Measurements from ENCODE around the gene VPS9D1. TPM values are rescaled to one million over a fixed set of nuclear protein-coding genes. Genes with fewer than 3 reads are reported as not detected.
"Not testable (repeated sequence)": the region's sequence is repeated elsewhere in the genome, so short reads cannot be mapped to it uniquely, and the experiment has no call there.

The VPS9D1 gene
- total and polyA plus RNA-seq, 2 donors (not counting 1 experiment from before 2014, with no cell fraction given), result 6.3 to 13.0 TPM

DNA sequence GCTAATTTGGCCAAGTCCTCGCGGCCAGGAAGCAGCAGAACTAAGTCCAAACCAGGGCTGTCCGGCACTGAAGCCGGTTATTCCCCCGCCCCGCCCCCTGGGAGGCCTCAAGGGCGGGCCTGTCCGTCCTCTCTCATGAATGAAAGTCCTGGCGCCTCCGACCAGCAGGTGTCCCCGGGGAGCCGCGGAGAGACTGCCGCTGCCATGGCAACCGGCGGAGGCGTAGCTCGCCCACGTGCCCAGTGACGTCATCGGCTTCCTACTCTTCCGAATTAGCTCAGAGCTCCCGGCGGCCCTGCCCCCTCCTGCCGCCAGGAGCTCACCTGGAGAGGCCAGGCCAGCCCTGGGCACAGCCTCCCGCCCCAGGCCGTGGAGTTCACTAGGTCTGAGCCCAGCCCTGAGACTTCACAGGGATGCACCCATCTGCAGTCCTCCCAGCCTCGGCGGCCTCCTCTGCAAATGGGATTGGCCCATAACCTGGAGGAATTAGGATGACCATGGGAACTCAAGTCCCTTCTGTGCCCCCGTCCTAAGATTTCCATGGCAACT lies 20.5 kb downstream of the VPS9D1 start:
- Histone ChIP-seq H3K9ac (ENCODE audit: insufficient read depth, low read length) (peak overlapping the region; percentile 85), H2AFZ (ENCODE audit: low read length) (no peak overlapping the region), H3K4me2 (ENCODE audit: extremely low read depth, insufficient read depth, low read length) (peak overlapping the region; percentile 86), H3K79me2 (ENCODE audit: control insufficient read depth, insufficient read depth, low read length) (no peaks in the 10 kb centered on the region), H3K4me3 (replicated peaks in 1 of 4; ENCODE audit: control extremely low read depth in 1 of 4, insufficient read depth in 1 of 4, low read depth in 3 of 4, low read length in 4 of 4) (peak overlapping the region; percentile 48 to 75 (median 64)), H3K36me3 (ENCODE audit: control insufficient read depth, insufficient read depth, low read length) (peaks cover 10% of the 10 kb centered on the region), H3K27ac (ENCODE audit: insufficient read depth, low read length) (peak overlapping the region; percentile 75), H3K9me3 (ENCODE audit: control insufficient read depth, insufficient read depth, low read depth, low read length) (no peaks in the 10 kb centered on the region), H3K4me1 (ENCODE audit: control insufficient read depth, extremely low read depth, insufficient read depth, low read length) (peaks cover 12% of the 10 kb centered on the region), H3K27me3 (ENCODE audit: control insufficient read depth, insufficient read depth, low read length) (no peaks in the 10 kb centered on the region), H4K20me1 (ENCODE audit: control insufficient read depth, extremely low read depth, insufficient read depth, low read length) (no peaks in the 10 kb centered on the region)
- TF ChIP-seq, protein P1, sequence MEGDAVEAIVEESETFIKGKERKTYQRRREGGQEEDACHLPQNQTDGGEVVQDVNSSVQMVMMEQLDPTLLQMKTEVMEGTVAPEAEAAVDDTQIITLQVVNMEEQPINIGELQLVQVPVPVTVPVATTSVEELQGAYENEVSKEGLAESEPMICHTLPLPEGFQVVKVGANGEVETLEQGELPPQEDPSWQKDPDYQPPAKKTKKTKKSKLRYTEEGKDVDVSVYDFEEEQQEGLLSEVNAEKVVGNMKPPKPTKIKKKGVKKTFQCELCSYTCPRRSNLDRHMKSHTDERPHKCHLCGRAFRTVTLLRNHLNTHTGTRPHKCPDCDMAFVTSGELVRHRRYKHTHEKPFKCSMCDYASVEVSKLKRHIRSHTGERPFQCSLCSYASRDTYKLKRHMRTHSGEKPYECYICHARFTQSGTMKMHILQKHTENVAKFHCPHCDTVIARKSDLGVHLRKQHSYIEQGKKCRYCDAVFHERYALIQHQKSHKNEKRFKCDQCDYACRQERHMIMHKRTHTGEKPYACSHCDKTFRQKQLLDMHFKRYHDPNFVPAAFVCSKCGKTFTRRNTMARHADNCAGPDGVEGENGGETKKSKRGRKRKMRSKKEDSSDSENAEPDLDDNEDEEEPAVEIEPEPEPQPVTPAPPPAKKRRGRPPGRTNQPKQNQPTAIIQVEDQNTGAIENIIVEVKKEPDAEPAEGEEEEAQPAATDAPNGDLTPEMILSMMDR (conservative IDR thresholded peaks at IDR 0.05 in 1 of 2, IDR thresholded peaks at IDR 0.05 in 1 of 2; ENCODE audit: low read depth in 1 of 2, low read length in 2 of 2), result peak; percentile 50 to 57
- TF ChIP-seq EZH2 (IDR thresholded peaks at IDR 0.05; ENCODE audit: low read length, missing control alignments), result no peak
- peak; percentile 96 to 98 for DNase-seq (ENCODE audit: low read depth in 2 of 2)

DNA sequence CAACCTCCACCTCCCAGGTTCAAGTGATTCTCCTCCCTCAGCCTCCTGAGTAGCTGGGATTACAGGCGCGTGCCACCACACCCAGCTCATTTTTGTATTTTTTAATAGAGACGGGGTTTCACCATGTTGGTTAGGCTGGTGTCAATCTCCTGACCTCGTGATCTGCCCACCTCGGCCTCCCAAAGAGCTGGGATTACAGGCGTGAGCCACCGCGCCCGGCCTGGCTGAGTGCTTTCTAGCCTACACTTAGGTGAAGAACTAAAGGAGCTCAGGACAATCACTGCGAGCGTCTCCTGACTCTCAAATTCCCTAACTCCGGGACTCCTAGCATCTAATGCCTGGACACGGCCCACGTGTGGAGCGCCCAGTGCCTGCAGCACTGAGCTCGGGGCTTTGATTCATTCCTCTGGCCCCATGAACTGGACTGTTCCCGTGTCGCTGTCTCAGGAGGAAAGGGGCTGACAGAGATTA lies 21.0 kb downstream of the VPS9D1 start:
- Histone ChIP-seq H3K4me2 (ENCODE audit: extremely low read depth, insufficient read depth, low read length) (peak overlapping the region; percentile 86), H3K36me3 (ENCODE audit: control insufficient read depth, insufficient read depth, low read length) (peaks cover 14% of the 10 kb centered on the region), H3K4me1 (ENCODE audit: control insufficient read depth, extremely low read depth, insufficient read depth, low read length) (peaks cover 12% of the 10 kb centered on the region), H3K27ac (ENCODE audit: insufficient read depth, low read length) (peak overlapping the region; percentile 75), H3K4me3 (replicated peaks in 1 of 4; ENCODE audit: control extremely low read depth in 1 of 4, insufficient read depth in 1 of 4, low read depth in 3 of 4, low read length in 4 of 4) (peak overlapping the region in 1 of 4 experiments; percentile 75)
- not testable (repeated sequence) for H3K79me2 ChIP-seq (ENCODE audit: control insufficient read depth, insufficient read depth, low read length); H2AFZ ChIP-seq (ENCODE audit: low read length); H3K9ac ChIP-seq (ENCODE audit: insufficient read depth, low read length); H3K27me3 ChIP-seq (ENCODE audit: control insufficient read depth, insufficient read depth, low read length); DNase-seq (ENCODE audit: low read depth in 2 of 2); H4K20me1 ChIP-seq (ENCODE audit: control insufficient read depth, extremely low read depth, insufficient read depth, low read length); H3K9me3 ChIP-seq (ENCODE audit: control insufficient read depth, insufficient read depth, low read depth, low read length)

- not testable (repeated sequence) for H3K4me2 ChIP-seq (ENCODE audit: extremely low read depth, insufficient read depth, low read length); H3K27me3 ChIP-seq (ENCODE audit: control insufficient read depth, insufficient read depth, low read length); H3K9me3 ChIP-seq (ENCODE audit: control insufficient read depth, insufficient read depth, low read depth, low read length); H3K79me2 ChIP-seq (ENCODE audit: control insufficient read depth, insufficient read depth, low read length); H3K27ac ChIP-seq (ENCODE audit: insufficient read depth, low read length); H3K9ac ChIP-seq (ENCODE audit: insufficient read depth, low read length); H3K4me3 ChIP-seq (replicated peaks in 1 of 4; ENCODE audit: control extremely low read depth in 1 of 4, insufficient read depth in 1 of 4, low read depth in 3 of 4, low read length in 4 of 4); H4K20me1 ChIP-seq (ENCODE audit: control insufficient read depth, extremely low read depth, insufficient read depth, low read length); H2AFZ ChIP-seq (ENCODE audit: low read length); DNase-seq (ENCODE audit: low read depth in 2 of 2)
- H3K36me3 ChIP-seq (ENCODE audit: control insufficient read depth, insufficient read depth, low read length), result peaks cover 21% of the 10 kb centered on the region
- peaks cover 12% of the 10 kb centered on the region for H3K4me1 ChIP-seq (ENCODE audit: control insufficient read depth, extremely low read depth, insufficient read depth, low read length)
Observed at GRCh38 chr16:89698717-89699116, 22.0 kb downstream of the VPS9D1 start.

DNA sequence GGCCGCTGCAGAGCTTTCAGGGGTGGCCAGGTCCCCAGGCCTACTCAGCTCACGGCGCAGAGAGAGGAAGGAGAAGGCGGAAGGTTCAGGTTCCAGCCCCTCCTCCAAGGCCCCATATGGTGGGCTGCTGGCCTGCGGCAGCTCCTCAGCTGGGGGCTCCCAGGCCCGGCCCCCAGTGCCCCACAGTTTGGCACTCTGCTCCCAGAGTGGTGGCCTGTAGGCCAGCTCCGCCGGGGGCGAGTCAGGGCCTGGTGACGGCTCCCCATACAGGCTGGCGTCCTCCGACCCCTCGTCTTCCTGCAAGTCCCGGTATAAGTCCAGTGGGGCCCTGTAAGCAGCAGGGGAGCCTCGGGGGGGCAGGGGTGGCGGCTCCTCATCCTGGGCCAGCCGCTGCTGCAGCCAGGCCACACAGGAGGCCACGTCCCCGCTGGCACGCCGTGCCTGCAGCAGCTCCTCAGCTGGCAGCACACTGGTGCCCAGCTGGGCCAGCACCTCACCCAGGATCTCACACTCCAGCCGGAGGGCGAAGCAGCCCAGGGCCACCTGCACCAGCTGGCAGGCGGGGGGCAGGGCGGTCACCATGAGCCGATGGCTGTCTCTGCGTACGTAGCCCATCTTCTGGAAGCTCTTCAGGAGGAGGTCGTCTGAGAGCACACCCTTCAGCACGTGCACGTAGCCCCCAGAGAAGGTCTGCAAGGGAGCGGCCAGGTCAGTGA lies 22.9 kb downstream of the VPS9D1 start:
- no peaks in the 10 kb centered on the region for H3K9me3 ChIP-seq (ENCODE audit: control insufficient read depth, insufficient read depth, low read depth, low read length)

More for the DNA sequence above, 22.9 kb downstream of the VPS9D1 start:
- no peak for DNase-seq (ENCODE audit: low read depth in 2 of 2)
- Histone ChIP-seq H3K27me3 (ENCODE audit: control insufficient read depth, insufficient read depth, low read length) (no peaks in the 10 kb centered on the region), H3K36me3 (ENCODE audit: control insufficient read depth, insufficient read depth, low read length) (peaks cover 28% of the 10 kb centered on the region), H3K9ac (ENCODE audit: insufficient read depth, low read length) (no peak overlapping the region), H3K4me1 (ENCODE audit: control insufficient read depth, extremely low read depth, insufficient read depth, low read length) (peaks cover 12% of the 10 kb centered on the region), H3K79me2 (ENCODE audit: control insufficient read depth, insufficient read depth, low read length) (no peaks in the 10 kb centered on the region), H3K27ac (ENCODE audit: insufficient read depth, low read length) (no peak overlapping the region), H2AFZ (ENCODE audit: low read length) (no peak overlapping the region), H3K4me2 (ENCODE audit: extremely low read depth, insufficient read depth, low read length) (no peak overlapping the region), H3K4me3 (replicated peaks in 1 of 4; ENCODE audit: control extremely low read depth in 1 of 4, insufficient read depth in 1 of 4, low read depth in 3 of 4, low read length in 4 of 4) (no peak overlapping the region), H4K20me1 (ENCODE audit: control insufficient read depth, extremely low read depth, insufficient read depth, low read length) (no peaks in the 10 kb centered on the region)
- TF ChIP-seq EZH2 (IDR thresholded peaks at IDR 0.05; ENCODE audit: low read length, missing control alignments), result no peak
- TF ChIP-seq, protein P1 (conservative IDR thresholded peaks at IDR 0.05 in 1 of 2, IDR thresholded peaks at IDR 0.05 in 1 of 2; ENCODE audit: low read depth in 1 of 2, low read length in 2 of 2), result no peak
